Mesothelial cell of epicardium (in vitro differentiated cells): ENCODE data around the gene MRGPRF. TPM values are rescaled to one million over a fixed set of nuclear protein-coding genes. Genes with fewer than 3 reads are reported as not detected.

Source experiments
- DNase-seq, 2 experiments: peaks; one replicate each; pipeline ENCODE4 v3.0.0; 2021; ENCODE audit warnings: low spot score in 2 of 2; ENCODE audit not compliant: unreplicated experiment in 2 of 2
- H3K27ac Mint-ChIP-seq: 2 replicates; pipeline ENCODE4 v1.8.0; 2021; ENCODE audit warnings: mixed read lengths
- H3K27me3 Mint-ChIP-seq: 2 replicates; pipeline ENCODE4 v1.8.0; 2021; ENCODE audit warnings: low read depth, mixed read lengths
- H3K36me3 Mint-ChIP-seq: 2 replicates; pipeline ENCODE4 v1.8.0; 2021; ENCODE audit warnings: mixed read lengths
- H3K4me1 Mint-ChIP-seq: 2 replicates; pipeline ENCODE4 v1.8.0; 2021; ENCODE audit warnings: mixed read lengths
- H3K4me3 Mint-ChIP-seq: 2 replicates; pipeline ENCODE4 v1.8.0; 2021; ENCODE audit warnings: mild to moderate bottlenecking, moderate library complexity, mixed read lengths
- H3K9me3 Mint-ChIP-seq: 2 replicates; pipeline ENCODE4 v1.8.0; 2021; ENCODE audit warnings: mixed read lengths
- total RNA-seq: library from RNA; stranded (reverse); gene quantifications from 3 replicates; pipeline ENCODE4 v1.2.1, GENCODE V29; 2021
- TF ChIP-seq, protein P1 (sequence below): fragments of 200-600 bp; sonication (generic); IDR thresholded peaks from one replicate; pipeline ENCODE4 v1.5.0; 2021; ENCODE audit warnings: antibody characterized with exemption; ENCODE audit not compliant: unreplicated experiment

Gene MRGPRF
- total RNA-seq, 1 donor from 2014 or later = 3.4 TPM

DNA sequence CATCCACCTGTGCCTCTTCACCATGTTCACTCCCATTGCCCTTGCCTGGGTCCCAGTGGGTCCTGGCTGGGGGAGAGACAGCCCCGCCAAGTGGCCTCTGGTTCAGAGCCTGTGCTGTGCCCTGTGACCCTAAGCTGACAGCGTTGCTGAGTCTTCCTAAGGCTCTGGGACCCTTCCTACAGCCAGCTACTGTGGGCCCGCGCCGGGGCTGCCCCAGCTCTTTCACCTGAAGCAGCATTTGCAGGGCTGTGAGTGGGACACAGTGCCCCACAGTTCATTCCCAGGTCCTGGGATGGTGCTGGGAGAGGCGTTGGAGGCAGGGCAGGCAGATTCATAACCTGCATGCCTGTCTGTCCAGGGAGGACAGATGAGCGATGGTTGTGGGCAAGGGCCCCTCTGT, 46.4 kb upstream of the MRGPRF start:
- Mint-ChIP-seq H3K9me3 (no peaks in the 10 kb centered on the region), H3K27ac (no peak overlapping the region), H3K4me3 (no peak overlapping the region), H3K4me1 (no peaks in the 10 kb centered on the region), H3K27me3 (no peaks in the 10 kb centered on the region), H3K36me3 (peaks cover 3% of the 10 kb centered on the region)
- TF ChIP-seq, protein P1, sequence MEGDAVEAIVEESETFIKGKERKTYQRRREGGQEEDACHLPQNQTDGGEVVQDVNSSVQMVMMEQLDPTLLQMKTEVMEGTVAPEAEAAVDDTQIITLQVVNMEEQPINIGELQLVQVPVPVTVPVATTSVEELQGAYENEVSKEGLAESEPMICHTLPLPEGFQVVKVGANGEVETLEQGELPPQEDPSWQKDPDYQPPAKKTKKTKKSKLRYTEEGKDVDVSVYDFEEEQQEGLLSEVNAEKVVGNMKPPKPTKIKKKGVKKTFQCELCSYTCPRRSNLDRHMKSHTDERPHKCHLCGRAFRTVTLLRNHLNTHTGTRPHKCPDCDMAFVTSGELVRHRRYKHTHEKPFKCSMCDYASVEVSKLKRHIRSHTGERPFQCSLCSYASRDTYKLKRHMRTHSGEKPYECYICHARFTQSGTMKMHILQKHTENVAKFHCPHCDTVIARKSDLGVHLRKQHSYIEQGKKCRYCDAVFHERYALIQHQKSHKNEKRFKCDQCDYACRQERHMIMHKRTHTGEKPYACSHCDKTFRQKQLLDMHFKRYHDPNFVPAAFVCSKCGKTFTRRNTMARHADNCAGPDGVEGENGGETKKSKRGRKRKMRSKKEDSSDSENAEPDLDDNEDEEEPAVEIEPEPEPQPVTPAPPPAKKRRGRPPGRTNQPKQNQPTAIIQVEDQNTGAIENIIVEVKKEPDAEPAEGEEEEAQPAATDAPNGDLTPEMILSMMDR = no peak
- no peak for DNase-seq

DNA sequence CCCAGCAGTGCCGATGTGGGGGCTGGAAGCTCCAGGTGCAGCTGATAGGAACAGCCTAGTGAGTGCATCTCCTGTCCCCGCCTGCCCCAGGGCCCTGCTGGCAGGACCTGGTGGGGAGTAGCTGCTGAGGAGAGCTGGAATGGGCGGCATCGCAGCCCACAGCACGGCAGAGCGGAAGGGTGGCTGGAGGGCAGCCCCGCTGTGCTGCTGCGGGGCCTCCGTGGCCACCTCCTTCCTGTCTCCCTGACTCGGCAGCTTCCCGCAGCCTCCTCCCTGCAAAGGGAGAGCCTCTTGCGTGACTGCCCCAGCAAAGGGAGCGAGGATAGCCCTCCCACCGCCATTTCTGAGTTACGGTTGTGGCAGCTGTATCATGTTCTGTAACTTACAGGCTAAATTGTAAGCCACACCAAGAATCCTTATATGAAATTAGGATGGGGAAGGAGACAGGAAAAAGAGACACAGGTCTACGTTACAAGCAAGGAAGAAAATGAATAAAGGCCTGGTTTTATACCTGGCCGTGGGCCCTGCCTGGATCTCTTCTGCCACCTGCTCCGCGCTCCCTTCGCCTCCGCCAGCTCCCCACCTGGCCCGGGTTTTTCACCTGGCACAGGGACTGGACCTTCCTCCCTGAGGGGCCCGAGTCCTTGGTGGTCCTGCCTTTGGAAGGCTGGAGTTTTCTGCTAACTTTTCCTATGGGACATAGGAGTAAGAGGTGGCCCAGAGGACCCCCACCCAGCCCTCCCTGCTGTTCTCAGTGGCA, 45.6 kb upstream of the MRGPRF start:
- Mint-ChIP-seq H3K4me3 (no peak overlapping the region), H3K36me3 (peaks cover 5% of the 10 kb centered on the region), H3K27me3 (no peaks in the 10 kb centered on the region), H3K27ac (no peak overlapping the region), H3K4me1 (no peaks in the 10 kb centered on the region), H3K9me3 (no peaks in the 10 kb centered on the region)
- TF ChIP-seq, protein P1 = no peak
- no peak for DNase-seq

DNA sequence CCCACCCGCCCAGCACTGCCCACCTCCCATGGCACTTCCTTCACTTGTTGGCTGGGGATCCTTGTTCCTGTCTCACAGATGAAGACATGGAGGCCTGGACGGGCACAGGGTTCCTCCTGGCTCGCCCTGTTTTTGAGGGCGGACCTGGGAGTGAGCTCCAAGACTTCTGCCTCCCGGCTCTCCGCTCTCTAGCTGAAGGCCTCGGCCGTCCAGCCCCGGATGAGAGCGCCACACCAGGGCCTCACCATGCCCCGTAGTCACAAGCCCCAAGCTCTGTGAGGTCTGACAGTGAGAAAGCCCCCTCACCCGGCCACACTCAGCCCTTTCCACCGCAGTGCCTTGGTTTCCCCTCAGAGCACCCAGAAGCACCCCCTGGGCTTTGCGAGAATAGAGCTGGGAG, 44.8 kb upstream of the MRGPRF start:
- H3K4me1 Mint-ChIP-seq = no peaks in the 10 kb centered on the region
- H3K4me3 Mint-ChIP-seq = no peak overlapping the region
- H3K27ac Mint-ChIP-seq = no peak overlapping the region
- DNase-seq = no peak
- TF ChIP-seq, protein P1 = no peak
- peaks cover 5% of the 10 kb centered on the region for H3K36me3 Mint-ChIP-seq
- H3K9me3 Mint-ChIP-seq = no peaks in the 10 kb centered on the region
- H3K27me3 Mint-ChIP-seq = no peaks in the 10 kb centered on the region

DNA sequence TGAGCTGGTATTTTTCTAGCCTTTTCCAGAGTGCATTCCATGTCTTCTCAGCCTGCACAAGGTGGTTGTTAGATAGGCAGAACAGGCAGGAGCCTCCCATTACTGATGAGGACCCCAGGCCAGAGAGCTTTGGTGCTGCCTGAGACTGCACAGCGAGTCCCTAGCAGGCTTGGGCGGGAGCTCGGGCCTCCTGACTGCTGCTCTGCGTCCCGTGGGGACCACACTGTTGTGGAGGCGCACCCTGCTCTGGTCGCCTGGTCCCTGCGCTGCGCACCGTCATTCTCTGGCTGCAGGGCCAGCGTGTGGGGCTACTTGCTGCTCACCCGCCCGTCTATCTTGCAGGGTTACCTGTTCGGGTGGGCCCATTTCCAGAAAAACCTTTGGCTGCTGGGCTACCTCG, 44.2 kb upstream of the MRGPRF start:
- Mint-ChIP-seq H3K4me3 (no peak overlapping the region), H3K27me3 (no peaks in the 10 kb centered on the region), H3K9me3 (no peaks in the 10 kb centered on the region), H3K4me1 (no peaks in the 10 kb centered on the region), H3K36me3 (peaks cover 5% of the 10 kb centered on the region), H3K27ac (no peak overlapping the region)
- TF ChIP-seq, protein P1 = no peak
- DNase-seq = no peak

DNA sequence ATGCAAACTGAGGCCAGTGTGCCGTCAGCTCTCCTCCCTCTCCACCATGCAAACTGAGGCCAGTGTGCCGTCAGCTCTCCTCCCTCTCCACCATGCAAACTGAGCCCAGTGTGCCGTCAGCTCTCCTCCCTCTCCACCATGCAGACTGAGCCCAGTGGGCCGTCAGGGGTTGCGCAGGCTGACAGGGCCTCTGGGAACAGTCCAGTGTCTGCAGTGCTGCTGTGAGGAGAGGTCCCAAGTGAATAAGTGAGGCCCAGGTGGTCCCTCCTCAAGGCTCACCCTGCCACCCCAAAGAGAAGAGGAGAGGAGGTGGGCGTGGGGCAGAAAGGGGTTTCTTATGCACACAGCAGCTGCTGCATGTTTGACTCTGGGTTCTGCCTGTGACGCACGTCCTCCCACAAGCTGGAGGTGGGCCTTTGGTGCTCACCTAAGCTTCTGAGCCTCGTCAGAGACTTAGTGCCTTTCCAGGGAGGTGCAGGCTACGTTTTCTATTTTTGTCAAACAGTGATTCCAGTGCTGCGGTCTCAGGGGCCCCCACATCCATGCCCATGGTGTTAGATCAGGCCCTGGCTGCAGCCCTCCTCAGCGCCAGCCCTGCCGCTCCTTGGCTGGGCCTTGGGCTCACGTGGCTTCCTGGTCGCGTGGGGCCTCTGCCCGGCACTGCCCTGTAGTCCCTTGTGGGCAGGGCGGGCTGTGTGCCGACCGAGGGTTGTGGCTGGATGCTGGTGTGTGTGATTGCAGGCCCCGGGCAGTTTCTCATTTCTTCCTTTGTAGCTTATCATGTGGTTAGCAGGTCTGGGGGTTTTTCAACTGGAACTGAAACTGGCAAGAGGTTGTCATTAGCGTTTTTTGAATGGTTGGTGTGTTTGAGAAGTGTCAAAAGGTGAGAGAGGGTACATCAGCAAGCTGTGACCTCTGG, 42.8 kb upstream of the MRGPRF start:
- Mint-ChIP-seq H3K27me3 (no peaks in the 10 kb centered on the region), H3K4me3 (no peak overlapping the region), H3K9me3 (no peaks in the 10 kb centered on the region), H3K27ac (no peak overlapping the region), H3K4me1 (peaks cover 2% of the 10 kb centered on the region), H3K36me3 (peaks cover 5% of the 10 kb centered on the region)
- TF ChIP-seq, protein P1 = no peak
- no peak for DNase-seq
